Mesodermal cell (in vitro differentiated cells): Measurements from ENCODE around the gene MTNR1B.

Experiments used
- H3K27ac ChIP-seq: 2 replicates; pipeline ENCODE4 v1.7.0; 2013; ENCODE audit warnings: mild to moderate bottlenecking, low read depth, low read length, moderate library complexity; ENCODE audit not compliant: severe bottlenecking
- H3K36me3 ChIP-seq: 2 replicates; pipeline ENCODE4 v1.7.1; 2013; ENCODE audit warnings: mild to moderate bottlenecking, low read length, moderate library complexity; ENCODE audit not compliant: control insufficient read depth, insufficient read depth
- H3K4me1 ChIP-seq: one replicate; pipeline ENCODE4 v1.7.1; 2013; ENCODE audit warnings: mild to moderate bottlenecking, low read length; ENCODE audit not compliant: insufficient read depth, control insufficient read depth, poor library complexity, severe bottlenecking
- H3K4me3 ChIP-seq: 2 replicates; pipeline ENCODE4 v1.7.0; 2013; ENCODE audit warnings: low read length, control low read depth, mild to moderate bottlenecking; ENCODE audit not compliant: insufficient read depth, poor library complexity, severe bottlenecking; ENCODE audit errors: extremely low read depth
- H3K9me3 ChIP-seq: 2 replicates; pipeline ENCODE4 v1.7.1; 2013; ENCODE audit warnings: mild to moderate bottlenecking, low read length, moderate library complexity; ENCODE audit not compliant: control insufficient read depth
- WGBS, 2 experiments: methylation state at CpG; one replicate each; pipeline ENCODE4 v1.1.5; 2013; ENCODE audit warnings: missing lambda C conversion rate in 2 of 2; ENCODE audit not compliant: insufficient coverage in 2 of 2; 5-methylcytosine and 5-hydroxymethylcytosine counted together

Gene MTNR1B

DNA sequence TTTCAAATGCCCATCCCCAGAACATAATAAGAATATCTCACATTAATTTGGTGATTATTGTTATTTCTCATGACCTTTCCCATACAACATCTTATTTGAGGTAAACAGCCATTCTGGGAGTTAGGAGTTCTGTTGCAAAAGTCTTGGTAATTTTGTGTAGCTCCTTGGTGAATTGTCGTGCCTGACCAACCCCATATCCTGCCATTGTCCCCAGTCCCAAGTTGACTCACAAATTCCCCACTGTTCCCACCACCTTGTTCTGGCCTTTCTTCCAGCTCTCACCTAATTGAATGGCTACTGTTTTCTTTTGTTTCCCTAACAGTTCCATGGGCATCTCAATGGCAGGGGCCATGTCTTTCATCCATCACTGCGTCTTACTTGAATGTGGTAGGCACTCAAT lies 8.0 kb downstream of the MTNR1B start:
- Histone ChIP-seq H3K27ac (no peak overlapping the region), H3K9me3 (no peaks in the 10 kb centered on the region), H3K4me3 (no peak overlapping the region), H3K4me1 (no peaks in the 10 kb centered on the region), H3K36me3 (no peaks in the 10 kb centered on the region)
- WGBS, 2 experiments = 100% methylated on average over 1 of the region's 2 CpGs; no CpG with 5 or more reads in 1 of the 2 experiments

DNA sequence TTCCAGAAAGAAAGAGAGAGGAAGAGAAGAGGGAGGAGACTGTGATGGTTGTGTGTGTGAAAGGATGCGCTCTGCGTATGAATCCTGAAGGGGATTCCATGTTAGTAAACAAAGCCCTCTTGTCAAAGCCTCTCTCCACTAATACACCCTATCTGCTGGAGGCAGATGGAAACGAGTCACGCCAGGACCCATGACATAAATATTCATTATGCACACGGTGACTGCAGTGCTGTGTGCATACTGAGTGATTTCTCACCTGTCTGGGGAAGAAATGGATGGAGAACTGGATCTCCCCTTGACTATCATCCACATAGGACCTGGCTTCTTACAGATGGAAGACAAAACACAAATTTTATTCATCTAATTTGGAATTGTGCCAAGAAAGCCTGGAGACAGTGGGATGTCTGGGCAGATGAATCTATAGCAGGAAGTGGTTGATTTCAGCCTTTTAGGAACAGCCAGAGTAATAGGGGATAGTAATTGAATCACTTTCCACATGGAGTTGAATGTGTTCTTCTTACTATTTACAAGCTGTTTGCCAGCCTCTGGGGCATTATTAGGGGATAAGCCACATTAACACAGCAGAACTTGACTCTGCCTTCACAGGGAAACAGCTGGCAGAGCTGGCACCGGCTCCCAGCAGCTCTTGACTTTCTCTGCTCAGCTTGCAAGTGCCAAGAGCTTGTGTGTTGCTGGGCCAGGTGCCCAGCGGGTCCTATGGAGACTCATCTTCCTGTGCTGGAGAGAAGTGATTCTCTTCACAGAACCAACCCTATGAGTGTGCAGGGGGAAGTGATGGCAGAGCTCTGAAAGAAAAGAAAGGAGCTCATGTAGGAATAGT lies 9.0 kb downstream of the MTNR1B start:
- no peaks in the 10 kb centered on the region for H3K9me3 ChIP-seq
- no peaks in the 10 kb centered on the region for H3K4me1 ChIP-seq
- no peaks in the 10 kb centered on the region for H3K36me3 ChIP-seq
- WGBS, 2 experiments = 100% methylated on average over 1 of the region's 7 CpGs; no CpG with 5 or more reads in 1 of the 2 experiments
- H3K27ac ChIP-seq = no peak overlapping the region
- H3K4me3 ChIP-seq = no peak overlapping the region

- no peak overlapping the region for H3K4me3 ChIP-seq
- H3K9me3 ChIP-seq = no peaks in the 10 kb centered on the region
- no CpG with 5 or more reads among the region's 1 CpG for WGBS, 2 experiments
- no peak overlapping the region for H3K27ac ChIP-seq
- no peaks in the 10 kb centered on the region for H3K36me3 ChIP-seq
- no peaks in the 10 kb centered on the region for H3K4me1 ChIP-seq
These were observed 9.7 kb downstream of the MTNR1B start for GRCh38 chr11:92979176-92979575.

GRCh38 chr11:92980312-92980711 lies 10.9 kb downstream of the MTNR1B start:
- WGBS, 2 experiments = 96% methylated on average over 3 of the region's 3 CpGs
- Histone ChIP-seq H3K4me1 (no peaks in the 10 kb centered on the region), H3K9me3 (no peaks in the 10 kb centered on the region)

GRCh38 chr11:92981508-92982043 lies 12.1 kb downstream of the MTNR1B start:
- Histone ChIP-seq H3K4me1 (no peaks in the 10 kb centered on the region), H3K36me3 (no peaks in the 10 kb centered on the region), H3K9me3 (no peaks in the 10 kb centered on the region), H3K27ac (no peak overlapping the region), H3K4me3 (no peak overlapping the region)
- WGBS, 2 experiments = 94 to 98% methylated on average over 19 to 24 of the region's 24 CpGs

More at GRCh38 chr11:92980312-92980711, 10.9 kb downstream of the MTNR1B start:
- no peak overlapping the region for H3K4me3 ChIP-seq
- no peak overlapping the region for H3K27ac ChIP-seq
- H3K36me3 ChIP-seq = no peaks in the 10 kb centered on the region

GRCh38 chr11:92986585-92986984 lies 17.1 kb downstream of the MTNR1B start:
- Histone ChIP-seq H3K4me3 (no peak overlapping the region), H3K9me3 (peaks cover 12% of the 10 kb centered on the region), H3K27ac (no peak overlapping the region), H3K4me1 (no peaks in the 10 kb centered on the region), H3K36me3 (no peaks in the 10 kb centered on the region)
- WGBS, 2 experiments = 74 to 100% methylated on average over 1 to 3 of the region's 3 CpGs

DNA sequence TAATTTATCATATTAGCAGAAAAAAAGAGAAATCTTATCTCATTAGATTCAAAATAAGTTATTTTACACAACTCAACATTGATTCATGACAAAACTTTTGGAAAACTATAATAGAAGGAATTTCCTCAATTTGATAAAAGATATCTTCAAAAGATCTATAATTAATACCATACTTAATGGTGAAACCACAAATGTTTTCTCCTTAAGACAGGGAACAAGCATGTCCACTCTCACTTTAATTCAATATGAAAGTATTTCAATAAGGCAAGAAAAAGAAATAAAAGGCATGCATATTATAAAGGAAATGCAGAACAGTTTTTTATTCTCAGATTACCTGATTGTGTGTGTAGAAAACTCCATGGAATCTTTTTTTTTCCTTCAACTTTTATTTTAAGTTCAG lies 23.6 kb downstream of the MTNR1B start:
- peaks cover 12% of the 10 kb centered on the region for H3K9me3 ChIP-seq
- H3K27ac ChIP-seq = no peak overlapping the region
- H3K36me3 ChIP-seq = no peaks in the 10 kb centered on the region
- H3K4me3 ChIP-seq = no peak overlapping the region
- H3K4me1 ChIP-seq = no peaks in the 10 kb centered on the region

GRCh38 chr11:93000511-93001476 lies 31.3 kb downstream of the MTNR1B start:
- Histone ChIP-seq H3K4me1 (peaks cover 8% of the 10 kb centered on the region), H3K27ac (peak overlapping the region; percentile 77), H3K4me3 (no peak overlapping the region), H3K9me3 (peaks cover 4% of the 10 kb centered on the region), H3K36me3 (no peaks in the 10 kb centered on the region)
- 93% methylated on average over 2 of the region's 2 CpGs; no CpG with 5 or more reads in 1 of the 2 experiments for WGBS, 2 experiments

GRCh38 chr11:93001806-93002205 lies 32.4 kb downstream of the MTNR1B start:
- H3K36me3 ChIP-seq = no peaks in the 10 kb centered on the region
- peaks cover 8% of the 10 kb centered on the region for H3K4me1 ChIP-seq
- H3K27ac ChIP-seq = no peak overlapping the region
- peaks cover 4% of the 10 kb centered on the region for H3K9me3 ChIP-seq
- no peak overlapping the region for H3K4me3 ChIP-seq

GRCh38 chr11:93002380-93002779 lies 32.9 kb downstream of the MTNR1B start:
- H3K9me3 ChIP-seq = peaks cover 4% of the 10 kb centered on the region
- WGBS, 2 experiments = 91 to 93% methylated on average over 2 to 3 of the region's 3 CpGs

More at GRCh38 chr11:93002380-93002779, 32.9 kb downstream of the MTNR1B start:
- Histone ChIP-seq H3K36me3 (no peaks in the 10 kb centered on the region), H3K4me1 (peaks cover 8% of the 10 kb centered on the region), H3K27ac (no peak overlapping the region), H3K4me3 (no peak overlapping the region)
